ENCODE measurements around the gene SPSB4. TPM values are rescaled to one million over a fixed set of nuclear protein-coding genes. Genes with fewer than 3 reads are reported as not detected.

SPSB4 gene
- total and polyA plus RNA-seq, 9 of the 15 experiments (the other 6 are each of a cell fraction or from before 2014, with no cell fraction given) = not detected

GRCh38 chr3:141064255-141064926, 13.2 kb downstream of the SPSB4 start:
- Histone ChIP-seq H2AFZ (ENCODE audit: low read depth, low read length) (no peak overlapping the region), H3K4me2 (ENCODE audit: insufficient read depth, low read length) (no peak overlapping the region), H3K4me1 (replicated peaks in 1 of 2; ENCODE audit: control insufficient read depth in 2 of 2, insufficient read depth in 2 of 2, low read length in 2 of 2) (peaks cover 0 to 10% of the 10 kb centered on the region in 2 experiments; a peak in 2 of 5 replicates), H3K4me3 (no peak overlapping the region), H4K20me1 (replicated peaks; ENCODE audit: control insufficient read depth, insufficient read depth, low read length) (no peaks in the 10 kb centered on the region), H3K27ac (ENCODE audit: extremely low read depth, low read depth, low read length) (no peak overlapping the region), H3K9me1 (ENCODE audit: control insufficient read depth, insufficient read depth, low read length) (peaks cover 2% of the 10 kb centered on the region), H3K36me3 (ENCODE audit: control insufficient read depth, insufficient read depth, low read length) (no peaks in the 10 kb centered on the region), H3K9ac (ENCODE audit: insufficient read depth in 1 of 2, low read depth in 2 of 2, low read length in 2 of 2) (peak overlapping the region in 1 of 2 experiments; percentile 58; a peak in 1 of 4 replicates), H3K9me3 (replicated peaks; ENCODE audit: control insufficient read depth, insufficient read depth, low read depth, low read length) (no peaks in the 10 kb centered on the region), H3K79me2 (ENCODE audit: control insufficient read depth, insufficient read depth, low read length) (no peaks in the 10 kb centered on the region), H3K27me3 (ENCODE audit: control insufficient read depth in 2 of 2, insufficient read depth in 2 of 2, low read length in 2 of 2) (peaks cover 33 to 50% of the 10 kb centered on the region in 2 experiments)
- intact Hi-C loops (cut with micrococcal nuclease) = no loop called here
- TF ChIP-seq TBP (optimal IDR thresholded peaks at IDR 0.05; ENCODE audit: low read depth, low read length) (no peak), PPARD (CRISPR knock-in tag; IDR thresholded peaks at IDR 0.05) (no peak), ARHGAP35 (IDR thresholded peaks at IDR 0.05; ENCODE audit: partially characterized antibody) (no peak), PML (IDR thresholded peaks at IDR 0.05; ENCODE audit: low read length) (no peak), XRCC3 (IDR thresholded peaks at IDR 0.05) (no peak), ZNF24 (IDR thresholded peaks at IDR 0.05) (no peak), ZSCAN32 (CRISPR knock-in tag; IDR thresholded peaks at IDR 0.05) (no peak), TRIM28 (IDR thresholded peaks at IDR 0.05) (no peak)
- DNase-seq (ENCODE audit: extremely low read depth in 1 of 4, low spot score in 3 of 4) = no peak
- FAIRE-seq = no peak
- POLR2A ChIA-PET = interaction anchor here (0.6 kb wide), 1 partner anchor 152 kb away, joined by 4 read pairs; no protein-coding TSS in a partner anchor
- BruUV-seq (replicated peaks) = no TSS peak
- ATAC-seq = no peak
- WGBS (ENCODE audit: insufficient coverage, low coverage, missing lambda C conversion rate) = 0% methylated on average over 6 of the region's 6 CpGs
- in situ Hi-C loops (cut with MboI) = no loop called here
- CTCF ChIA-PET (ENCODE audit: low intra/inter-chr PET ratio) = no interaction called here
